Stimulated activated naive CD8-positive, alpha-beta T cell treated with anti-CD3 and anti-CD28 coated beads, Interleukin-15, amount 100 ng/mL, for 72 hours (primary cell): Measurements from ENCODE around the gene CNIH4.
"Not testable (repeated sequence)": the region's sequence is repeated elsewhere in the genome, so short reads cannot be mapped to it uniquely, and the experiment has no call there.

Experiments used
- ATAC-seq: fragments of 150-1000 bp; cut with Tn5 transposase; 2 replicates; pipeline ENCODE4 v1.10.0; 2021; ENCODE audit warnings: mild to moderate bottlenecking, moderate library complexity
- DNase-seq, 2 donors: peaks; one replicate each; pipeline ENCODE4 v3.0.0; 2021 to 2022
- H3K27ac Mint-ChIP-seq, 2 donors: one replicate each; pipeline ENCODE4 v1.8.0; 2022; ENCODE audit warnings: mild to moderate bottlenecking in 2 of 2, mixed read lengths in 2 of 2, moderate library complexity in 2 of 2
- H3K27me3 Mint-ChIP-seq: one replicate; pipeline ENCODE4 v1.8.0; 2022; ENCODE audit warnings: mixed read lengths
- H3K4me1 Mint-ChIP-seq: one replicate; pipeline ENCODE4 v1.8.0; 2022; ENCODE audit warnings: mild to moderate bottlenecking, mixed read lengths
- H3K4me3 Mint-ChIP-seq, 2 donors: one replicate each; pipeline ENCODE4 v1.8.0; 2022; ENCODE audit warnings: mild to moderate bottlenecking in 2 of 2, mixed read lengths in 2 of 2, moderate library complexity in 1 of 2
- H3K9me3 Mint-ChIP-seq, 2 donors: one replicate each; pipeline ENCODE4 v1.8.0; 2022; ENCODE audit warnings: mixed read lengths in 2 of 2

CNIH4 gene

DNA sequence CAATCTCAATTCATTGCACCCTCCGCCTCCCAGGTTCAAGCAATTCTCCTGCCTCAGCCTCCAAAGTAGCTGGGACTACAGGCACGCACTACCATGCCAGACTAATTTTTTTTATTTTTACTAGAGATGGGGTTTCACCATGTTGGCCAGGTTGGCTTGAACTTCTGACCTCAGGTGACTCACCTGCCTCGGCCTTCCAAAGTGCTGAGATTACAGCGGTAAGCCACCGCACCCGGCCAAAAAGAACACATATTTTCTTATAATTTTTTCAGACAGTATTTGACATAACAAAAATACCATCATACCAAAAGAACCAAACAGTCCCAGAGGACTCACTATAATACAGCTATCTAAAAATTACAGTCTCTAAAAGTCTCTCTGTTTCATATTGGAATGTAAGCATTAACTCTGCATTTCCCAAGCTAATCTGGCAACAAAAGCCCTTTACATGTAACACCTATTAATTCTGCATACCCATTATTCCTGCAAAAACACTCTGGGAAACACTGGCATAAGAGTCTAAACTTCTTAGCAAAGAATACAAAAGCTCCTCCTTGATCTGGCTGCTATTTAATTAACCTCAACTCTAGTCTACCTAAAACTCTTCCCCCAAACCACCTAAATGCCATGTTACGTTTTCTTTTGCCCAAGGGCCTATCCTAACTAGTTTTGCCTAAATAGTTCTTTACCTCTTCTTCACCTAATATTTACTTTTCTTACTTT lies 51.1 kb downstream of the CNIH4 start:
- H3K27me3 Mint-ChIP-seq = no peaks in the 10 kb centered on the region
- H3K9me3 Mint-ChIP-seq = no peaks in the 10 kb centered on the region
- no peak for DNase-seq
- H3K4me3 Mint-ChIP-seq = no peak overlapping the region
- no peak for ATAC-seq
- no peak overlapping the region for H3K27ac Mint-ChIP-seq
- H3K4me1 Mint-ChIP-seq = peaks cover 6% of the 10 kb centered on the region

DNA sequence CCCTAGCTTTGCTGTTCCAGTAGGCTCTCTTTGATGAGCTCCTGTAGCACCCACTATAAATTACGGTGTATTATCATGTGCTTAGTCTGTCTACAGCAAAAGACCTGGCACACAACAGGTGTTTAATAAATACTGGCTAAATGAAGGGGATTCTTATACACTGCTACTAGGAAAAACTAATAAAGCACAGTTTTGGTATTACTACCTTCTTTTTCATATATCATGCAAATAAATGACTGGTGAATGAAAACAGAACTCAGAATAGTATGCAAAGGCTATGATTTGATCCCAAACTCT lies 51.6 kb downstream of the CNIH4 start:
- Mint-ChIP-seq H3K4me1 (peaks cover 6% of the 10 kb centered on the region), H3K9me3 (no peaks in the 10 kb centered on the region), H3K4me3 (no peak overlapping the region), H3K27ac (no peak overlapping the region), H3K27me3 (no peaks in the 10 kb centered on the region)
- DNase-seq (no peak), ATAC-seq (no peak)

GRCh38 chr1:224411766-224412165 lies 55.1 kb downstream of the CNIH4 start:
- Mint-ChIP-seq H3K4me1 (no peaks in the 10 kb centered on the region), H3K27ac (no peak overlapping the region), H3K27me3 (no peaks in the 10 kb centered on the region), H3K4me3 (no peak overlapping the region), H3K9me3 (no peaks in the 10 kb centered on the region)
- no peak for DNase-seq
- ATAC-seq = no peak

GRCh38 chr1:224420106-224420505 lies 63.4 kb downstream of the CNIH4 start:
- peaks cover 6% of the 10 kb centered on the region for H3K4me1 Mint-ChIP-seq
- no peaks in the 10 kb centered on the region for H3K27me3 Mint-ChIP-seq
- H3K9me3 Mint-ChIP-seq = no peaks in the 10 kb centered on the region
- ATAC-seq (no peak), DNase-seq (no peak)
- no peak overlapping the region for H3K4me3 Mint-ChIP-seq
- H3K27ac Mint-ChIP-seq = no peak overlapping the region

- H3K9me3 Mint-ChIP-seq = no peaks in the 10 kb centered on the region
- H3K27ac Mint-ChIP-seq = peak overlapping the region in 1 of 2 donors; percentile 43
- peaks cover 32% of the 10 kb centered on the region for H3K4me1 Mint-ChIP-seq
- H3K4me3 Mint-ChIP-seq = no peak overlapping the region
- no peaks in the 10 kb centered on the region for H3K27me3 Mint-ChIP-seq
- no peak for DNase-seq
- ATAC-seq = no peak
Measured at GRCh38 chr1:224425279-224425884, 68.7 kb downstream of the CNIH4 start.

GRCh38 chr1:224426869-224427268 lies 70.2 kb downstream of the CNIH4 start:
- not testable (repeated sequence) for H3K9me3 Mint-ChIP-seq, DNase-seq, H3K27me3 Mint-ChIP-seq, H3K4me3 Mint-ChIP-seq, H3K27ac Mint-ChIP-seq, ATAC-seq
- peaks cover 44% of the 10 kb centered on the region for H3K4me1 Mint-ChIP-seq

DNA sequence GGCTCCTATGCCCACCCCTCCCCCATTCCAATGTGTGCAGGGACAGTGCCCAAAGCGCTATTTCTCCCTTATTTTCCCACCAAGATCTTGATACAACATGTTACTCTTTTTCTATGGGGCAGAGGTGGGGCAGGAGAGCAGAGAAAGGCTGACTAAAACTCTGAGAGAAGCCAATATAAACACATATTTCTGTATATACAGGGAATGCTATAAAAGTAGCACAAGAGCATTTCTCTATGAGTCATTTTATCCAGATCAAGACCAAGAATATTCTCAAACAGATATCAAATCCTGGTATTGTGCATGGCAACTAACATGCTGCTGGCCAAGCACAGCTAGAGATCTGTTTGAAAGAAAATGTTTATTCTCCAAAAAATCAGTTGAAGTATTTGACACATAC lies 70.7 kb downstream of the CNIH4 start:
- no peak for DNase-seq
- no peaks in the 10 kb centered on the region for H3K9me3 Mint-ChIP-seq
- H3K27ac Mint-ChIP-seq = no peak overlapping the region
- H3K27me3 Mint-ChIP-seq = no peaks in the 10 kb centered on the region
- peaks cover 49% of the 10 kb centered on the region for H3K4me1 Mint-ChIP-seq
- ATAC-seq = no peak
- no peak overlapping the region for H3K4me3 Mint-ChIP-seq

- Mint-ChIP-seq H3K4me1 (peaks cover 58% of the 10 kb centered on the region), H3K4me3 (peak overlapping the region in 1 of 2 donors; percentile 14)
- not testable (repeated sequence) for H3K9me3 Mint-ChIP-seq, H3K27me3 Mint-ChIP-seq, H3K27ac Mint-ChIP-seq, DNase-seq, ATAC-seq
Measured at GRCh38 chr1:224428713-224429112, 72.0 kb downstream of the CNIH4 start.
